NCI-H187 (cell line): ENCODE measurements around the gene TOB1.
A peak's percentile ranks its signal among the peaks of the same experiment; 100 is the strongest.

ENCODE experiments used
- DNase-seq, 2 experiments: peaks; one replicate each; lab custom pipeline; 2025; lab: John Stamatoyannopoulos, UW

The TOB1 gene

DNA sequence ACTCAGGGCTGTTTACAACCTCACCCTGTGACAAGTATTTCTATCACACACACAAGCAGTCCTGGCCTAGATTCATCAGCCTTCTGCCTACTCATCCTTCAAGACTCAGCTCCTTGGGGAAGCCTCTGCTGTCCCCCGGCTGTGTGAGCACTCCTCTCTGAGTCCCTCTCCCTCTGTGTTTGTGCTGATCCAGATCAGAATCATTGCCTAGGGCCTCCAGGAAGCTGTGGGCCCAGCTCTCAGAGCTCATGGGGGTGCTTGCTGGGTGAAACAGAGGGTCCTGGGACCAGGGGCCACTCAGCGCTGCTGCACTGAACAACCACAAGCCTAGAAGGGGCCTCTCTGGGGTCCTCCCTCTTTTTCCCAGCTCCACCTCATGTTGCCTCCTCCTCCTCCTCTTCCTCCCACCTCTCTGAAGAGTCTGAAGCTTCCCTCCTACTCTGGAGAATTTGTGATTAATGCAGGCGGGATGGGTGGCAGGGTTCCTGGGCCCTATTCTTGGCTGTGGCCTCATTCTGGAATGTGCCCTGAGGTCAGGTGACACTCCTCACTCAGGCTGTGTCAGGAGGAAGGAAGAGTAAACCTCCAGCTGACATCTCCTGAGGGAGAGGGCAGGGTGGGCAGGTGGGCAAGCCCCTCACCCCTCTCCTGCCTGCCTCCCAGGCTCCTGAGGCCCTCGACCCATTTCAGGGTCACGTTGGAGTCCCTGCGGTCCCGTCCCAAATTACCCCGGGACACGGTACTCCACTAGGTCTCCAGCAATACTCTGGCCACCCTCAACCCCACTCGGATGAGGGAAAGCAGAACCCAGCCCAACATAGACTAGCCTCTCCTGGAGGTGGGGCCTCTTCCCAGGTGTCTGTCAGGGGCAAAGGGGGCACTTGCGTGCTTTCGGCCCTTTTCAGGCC, 20.7 kb downstream of the TOB1 start:
- DNase-seq, result no peak

- DNase-seq, result no peak
Observed at GRCh38 chr17:50844117-50844700, 21.9 kb downstream of the TOB1 start.

- no peak for DNase-seq
Observed at GRCh38 chr17:50843150-50843905, 22.8 kb downstream of the TOB1 start.

GRCh38 chr17:50842506-50843149, 23.5 kb downstream of the TOB1 start:
- DNase-seq, result no peak

GRCh38 chr17:50841949-50842354, 24.2 kb downstream of the TOB1 start:
- peak; percentile 13 to 28 for DNase-seq

GRCh38 chr17:50841277-50841948, 24.7 kb downstream of the TOB1 start:
- no peak for DNase-seq

DNA sequence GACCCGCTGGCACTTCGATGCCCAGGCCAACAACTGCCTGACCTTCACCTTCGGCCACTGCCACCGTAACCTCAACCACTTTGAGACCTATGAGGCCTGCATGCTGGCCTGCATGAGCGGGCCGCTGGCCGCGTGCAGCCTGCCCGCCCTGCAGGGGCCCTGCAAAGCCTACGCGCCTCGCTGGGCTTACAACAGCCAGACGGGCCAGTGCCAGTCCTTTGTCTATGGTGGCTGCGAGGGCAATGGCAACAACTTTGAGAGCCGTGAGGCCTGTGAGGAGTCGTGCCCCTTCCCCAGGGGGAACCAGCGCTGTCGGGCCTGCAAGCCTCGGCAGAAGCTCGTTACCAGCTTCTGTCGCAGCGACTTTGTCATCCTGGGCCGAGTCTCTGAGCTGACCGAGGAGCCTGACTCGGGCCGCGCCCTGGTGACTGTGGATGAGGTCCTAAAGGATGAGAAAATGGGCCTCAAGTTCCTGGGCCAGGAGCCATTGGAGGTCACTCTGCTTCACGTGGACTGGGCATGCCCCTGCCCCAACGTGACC, 25.8 kb downstream of the TOB1 start:
- no peak for DNase-seq

GRCh38 chr17:50839591-50840310, 26.4 kb downstream of the TOB1 start:
- DNase-seq, result no peak

GRCh38 chr17:50837980-50838954, 27.9 kb downstream of the TOB1 start:
- no peak for DNase-seq

- no peak for DNase-seq
Observed at GRCh38 chr17:50837286-50837979, 28.7 kb downstream of the TOB1 start.

- DNase-seq, result no peak
Observed at GRCh38 chr17:50836826-50837225, 29.3 kb downstream of the TOB1 start.

DNA sequence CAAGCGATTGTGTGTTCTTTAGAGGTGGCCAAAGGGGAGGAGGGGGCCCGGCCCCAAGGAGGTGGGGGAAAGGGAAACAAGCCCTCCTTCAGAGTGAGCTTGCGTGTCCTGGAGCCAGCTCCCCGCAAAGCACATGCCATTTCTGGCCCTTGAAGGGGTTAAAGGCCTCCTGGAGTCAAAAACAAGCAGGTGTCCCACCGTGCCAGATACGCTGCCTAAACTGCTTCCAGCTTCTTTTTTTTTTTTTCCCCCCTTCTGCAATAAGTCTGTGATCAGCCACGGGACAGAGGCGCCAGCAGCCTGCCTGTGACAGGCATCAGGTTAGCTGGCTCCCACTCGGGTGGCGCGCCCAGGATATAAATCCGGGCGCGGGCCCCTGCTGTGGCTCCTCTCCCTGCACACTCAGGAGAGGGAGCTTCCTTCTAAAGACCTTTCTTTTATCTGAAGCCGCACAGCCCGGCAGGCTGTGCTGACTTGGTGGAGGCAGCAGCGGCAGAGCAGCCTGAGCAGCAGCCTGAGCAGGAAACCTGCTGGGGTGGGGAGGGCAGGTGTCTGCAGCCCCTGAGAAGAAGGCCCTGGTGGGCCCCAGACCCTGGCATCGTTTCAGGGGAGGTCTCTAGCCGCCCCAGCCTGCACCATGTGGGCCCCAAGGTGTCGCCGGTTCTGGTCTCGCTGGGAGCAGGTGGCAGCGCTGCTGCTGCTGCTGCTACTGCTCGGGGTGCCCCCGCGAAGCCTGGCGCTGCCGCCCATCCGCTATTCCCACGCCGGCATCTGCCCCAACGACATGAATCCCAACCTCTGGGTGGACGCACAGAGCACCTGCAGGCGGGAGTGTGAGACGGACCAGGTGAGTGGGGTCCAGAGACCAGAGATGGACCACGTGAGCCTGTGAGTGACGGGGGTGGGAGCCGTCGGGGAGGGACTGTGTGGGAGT, 30.6 kb downstream of the TOB1 start, which contains the start of gene WFIKKN2:
Gene WFIKKN2 (plus strand): TSS at position 286 of the 934 bp plus-strand sequence. CDS start 352 bp downstream, at position 638.
- no peak for DNase-seq

GRCh38 chr17:50834429-50835300, 31.5 kb downstream of the TOB1 start:
- no peak for DNase-seq

GRCh38 chr17:50833510-50834428, 32.4 kb downstream of the TOB1 start:
- DNase-seq, result no peak

GRCh38 chr17:50832864-50833381, 33.2 kb downstream of the TOB1 start:
- DNase-seq, result no peak
